Ishikawa (cell line): ENCODE data around the gene SLC32A1.

Experiments
- CEBPB ChIP-seq: IDR thresholded peaks from 2 replicates; pipeline ENCODE4 v1.6.1; 2012
- CREB1 ChIP-seq: IDR thresholded peaks from 2 replicates; pipeline ENCODE4 v1.6.1; 2012; ENCODE audit warnings: low read depth
- EGR1 ChIP-seq: IDR thresholded peaks from 2 replicates; pipeline ENCODE4 v1.6.1; 2012
- EP300 ChIP-seq: IDR thresholded peaks from 2 replicates; pipeline ENCODE4 v1.6.1; 2012; ENCODE audit warnings: borderline replicate concordance
- FOXM1 ChIP-seq: IDR thresholded peaks from 2 replicates; pipeline ENCODE4 v1.6.1; 2012; ENCODE audit warnings: low read depth, borderline replicate concordance
- NFIC ChIP-seq: IDR thresholded peaks from 2 replicates; pipeline ENCODE4 v1.6.1; 2012
- RAD21 ChIP-seq: IDR thresholded peaks from 2 replicates; pipeline ENCODE4 v1.6.1; 2012; ENCODE audit warnings: low read depth
- TAF1 ChIP-seq: IDR thresholded peaks from 2 replicates; pipeline ENCODE4 v1.6.1; 2012; ENCODE audit warnings: low read depth, mild to moderate bottlenecking
- TCF12 ChIP-seq: IDR thresholded peaks from 2 replicates; pipeline ENCODE4 v1.6.1; 2012; ENCODE audit warnings: low read depth
- TEAD4 ChIP-seq: IDR thresholded peaks from 2 replicates; pipeline ENCODE4 v1.6.1; 2012
- YY1 ChIP-seq: IDR thresholded peaks from 2 replicates; pipeline ENCODE4 v1.6.1; 2012; ENCODE audit warnings: low read depth
- TF ChIP-seq, protein P1 (sequence below): IDR thresholded peaks from 2 replicates; pipeline ENCODE4 v1.6.1; 2012
- TF ChIP-seq, protein P2 (sequence below): IDR thresholded peaks from 2 replicates; pipeline ENCODE4 v1.6.1; 2012; ENCODE audit warnings: low read depth, mild to moderate bottlenecking
- TF ChIP-seq, protein P3 (sequence below): IDR thresholded peaks from 2 replicates; pipeline ENCODE4 v1.6.1; 2012

DNA sequence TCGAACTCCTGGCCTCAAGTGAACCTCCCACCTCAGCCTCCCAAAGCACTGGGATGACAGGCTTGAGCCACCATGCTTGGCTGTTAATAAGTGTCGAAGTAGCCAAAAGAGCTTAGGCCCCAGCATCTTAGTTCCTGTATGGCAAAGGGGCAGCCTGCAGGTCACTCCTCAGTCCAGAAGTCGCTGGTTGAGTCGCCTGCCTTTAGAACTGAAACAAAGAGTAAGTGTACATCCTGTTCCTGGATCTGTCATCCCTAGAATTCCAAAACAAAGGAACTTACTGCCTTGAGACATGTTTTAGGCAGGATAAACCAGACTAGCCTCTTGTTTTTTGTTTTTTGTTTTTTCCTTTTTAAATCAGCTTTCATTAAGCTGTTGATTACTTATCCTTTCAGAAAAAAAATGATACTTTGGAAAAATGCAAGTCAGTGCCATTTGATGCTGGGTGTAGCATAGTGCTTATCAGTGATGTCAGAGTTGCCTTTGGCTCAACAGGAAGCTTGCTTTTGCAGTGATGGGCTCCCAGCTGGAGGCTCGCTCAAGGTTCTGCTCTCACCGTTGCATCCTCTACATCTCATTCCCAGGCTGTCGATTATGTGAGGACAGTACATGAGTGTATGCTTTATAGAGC lies 33.0 kb downstream of the SLC32A1 start:
- TF ChIP-seq NFIC (no peak), TCF12 (no peak), EP300 (no peak), CREB1 (no peak), EGR1 (no peak), YY1 (no peak), TEAD4 (no peak), CEBPB (no peak), RAD21 (no peak), FOXM1 (no peak), TAF1 (no peak)
- TF ChIP-seq, protein P1, sequence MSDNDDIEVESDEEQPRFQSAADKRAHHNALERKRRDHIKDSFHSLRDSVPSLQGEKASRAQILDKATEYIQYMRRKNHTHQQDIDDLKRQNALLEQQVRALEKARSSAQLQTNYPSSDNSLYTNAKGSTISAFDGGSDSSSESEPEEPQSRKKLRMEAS = no peak
- TF ChIP-seq, protein P2, sequence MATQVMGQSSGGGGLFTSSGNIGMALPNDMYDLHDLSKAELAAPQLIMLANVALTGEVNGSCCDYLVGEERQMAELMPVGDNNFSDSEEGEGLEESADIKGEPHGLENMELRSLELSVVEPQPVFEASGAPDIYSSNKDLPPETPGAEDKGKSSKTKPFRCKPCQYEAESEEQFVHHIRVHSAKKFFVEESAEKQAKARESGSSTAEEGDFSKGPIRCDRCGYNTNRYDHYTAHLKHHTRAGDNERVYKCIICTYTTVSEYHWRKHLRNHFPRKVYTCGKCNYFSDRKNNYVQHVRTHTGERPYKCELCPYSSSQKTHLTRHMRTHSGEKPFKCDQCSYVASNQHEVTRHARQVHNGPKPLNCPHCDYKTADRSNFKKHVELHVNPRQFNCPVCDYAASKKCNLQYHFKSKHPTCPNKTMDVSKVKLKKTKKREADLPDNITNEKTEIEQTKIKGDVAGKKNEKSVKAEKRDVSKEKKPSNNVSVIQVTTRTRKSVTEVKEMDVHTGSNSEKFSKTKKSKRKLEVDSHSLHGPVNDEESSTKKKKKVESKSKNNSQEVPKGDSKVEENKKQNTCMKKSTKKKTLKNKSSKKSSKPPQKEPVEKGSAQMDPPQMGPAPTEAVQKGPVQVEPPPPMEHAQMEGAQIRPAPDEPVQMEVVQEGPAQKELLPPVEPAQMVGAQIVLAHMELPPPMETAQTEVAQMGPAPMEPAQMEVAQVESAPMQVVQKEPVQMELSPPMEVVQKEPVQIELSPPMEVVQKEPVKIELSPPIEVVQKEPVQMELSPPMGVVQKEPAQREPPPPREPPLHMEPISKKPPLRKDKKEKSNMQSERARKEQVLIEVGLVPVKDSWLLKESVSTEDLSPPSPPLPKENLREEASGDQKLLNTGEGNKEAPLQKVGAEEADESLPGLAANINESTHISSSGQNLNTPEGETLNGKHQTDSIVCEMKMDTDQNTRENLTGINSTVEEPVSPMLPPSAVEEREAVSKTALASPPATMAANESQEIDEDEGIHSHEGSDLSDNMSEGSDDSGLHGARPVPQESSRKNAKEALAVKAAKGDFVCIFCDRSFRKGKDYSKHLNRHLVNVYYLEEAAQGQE = no peak
- TF ChIP-seq, protein P3, sequence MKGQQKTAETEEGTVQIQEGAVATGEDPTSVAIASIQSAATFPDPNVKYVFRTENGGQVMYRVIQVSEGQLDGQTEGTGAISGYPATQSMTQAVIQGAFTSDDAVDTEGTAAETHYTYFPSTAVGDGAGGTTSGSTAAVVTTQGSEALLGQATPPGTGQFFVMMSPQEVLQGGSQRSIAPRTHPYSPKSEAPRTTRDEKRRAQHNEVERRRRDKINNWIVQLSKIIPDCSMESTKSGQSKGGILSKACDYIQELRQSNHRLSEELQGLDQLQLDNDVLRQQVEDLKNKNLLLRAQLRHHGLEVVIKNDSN = no peak
